OCI-LY1 (cell line): ENCODE results near the gene VGLL4.

Experiments
- CTCF ChIP-seq: fragments of 200-600 bp; sonication (generic), shearing (Covaris generic); IDR thresholded peaks from 2 replicates; pipeline ENCODE4 v1.5.1; 2017; ENCODE audit warnings: mild to moderate bottlenecking, antibody characterized with exemption, low read length, moderate library complexity, mixed read lengths
- EZH2 ChIP-seq: fragments of 200-600 bp; sonication (generic), shearing (Covaris generic); IDR thresholded peaks from 2 replicates; pipeline ENCODE4 v1.8.0; 2017; ENCODE audit warnings: borderline replicate concordance, mixed run types, mild to moderate bottlenecking, antibody characterized with exemption, low read length, moderate library complexity, mixed read lengths

GRCh38 chr3:11613319-11613718 lies 30.4 kb downstream of the VGLL4 start:
- TF ChIP-seq CTCF (no peak), EZH2 (no peak)
